GM19397 (cell line): ENCODE results near the gene FGFBP2.

Experiments used
- ATAC-seq: cut with Tn5 transposase; IDR thresholded peaks from one replicate; pipeline ENCODE4 v1.9.1; 2021; ENCODE audit warnings: mild to moderate bottlenecking, moderate library complexity; ENCODE audit not compliant: unreplicated experiment

FGFBP2 gene, protein sequence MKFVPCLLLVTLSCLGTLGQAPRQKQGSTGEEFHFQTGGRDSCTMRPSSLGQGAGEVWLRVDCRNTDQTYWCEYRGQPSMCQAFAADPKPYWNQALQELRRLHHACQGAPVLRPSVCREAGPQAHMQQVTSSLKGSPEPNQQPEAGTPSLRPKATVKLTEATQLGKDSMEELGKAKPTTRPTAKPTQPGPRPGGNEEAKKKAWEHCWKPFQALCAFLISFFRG

DNA sequence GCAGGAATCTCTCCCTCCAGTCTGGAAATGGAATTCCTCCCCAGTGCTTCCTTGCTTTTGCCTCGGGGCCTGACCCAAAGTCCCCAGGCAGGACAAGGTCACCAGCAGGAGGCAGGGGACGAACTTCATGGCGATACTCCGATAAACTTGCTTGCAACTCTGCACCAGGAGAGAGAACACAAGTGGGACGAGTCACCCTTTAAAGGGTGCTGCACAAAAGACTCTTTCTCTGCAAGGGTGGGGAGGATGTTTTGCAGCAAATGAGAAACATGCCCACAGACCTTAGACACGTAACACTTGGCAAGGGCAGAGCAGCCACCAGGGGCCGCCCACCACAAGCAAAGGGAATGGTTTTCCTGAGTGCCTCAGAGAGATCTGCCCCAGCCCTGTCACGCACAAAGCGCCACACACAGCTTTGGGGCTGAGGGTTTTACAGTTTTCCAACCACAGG, at the start of gene FGFBP2:
FGFBP2 (minus strand) TSS at position 175 of the 451 bp plus-strand sequence; CDS start at position 129, 46 bp downstream.
- ATAC-seq: peak; percentile 51

DNA sequence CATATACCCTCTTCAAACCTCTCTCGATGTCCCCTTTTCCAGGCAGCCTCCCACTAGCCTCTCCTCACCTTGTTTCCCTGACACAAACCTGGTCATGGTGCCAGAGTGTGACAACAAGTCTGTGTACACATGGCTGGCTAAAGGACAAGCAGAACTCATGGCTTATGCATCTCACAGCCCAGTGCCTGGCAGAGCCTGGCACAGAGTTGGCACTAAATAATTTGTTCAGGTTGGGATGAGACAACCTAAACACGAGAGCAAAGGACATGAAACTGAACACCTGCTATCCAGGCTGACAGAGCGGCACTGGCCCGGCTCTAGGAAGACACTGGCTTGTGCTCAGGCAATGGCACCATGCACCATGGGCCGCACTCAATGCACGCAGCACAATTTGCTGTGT, 48.2 kb upstream of the FGFBP2 start:
- ATAC-seq: no peak

DNA sequence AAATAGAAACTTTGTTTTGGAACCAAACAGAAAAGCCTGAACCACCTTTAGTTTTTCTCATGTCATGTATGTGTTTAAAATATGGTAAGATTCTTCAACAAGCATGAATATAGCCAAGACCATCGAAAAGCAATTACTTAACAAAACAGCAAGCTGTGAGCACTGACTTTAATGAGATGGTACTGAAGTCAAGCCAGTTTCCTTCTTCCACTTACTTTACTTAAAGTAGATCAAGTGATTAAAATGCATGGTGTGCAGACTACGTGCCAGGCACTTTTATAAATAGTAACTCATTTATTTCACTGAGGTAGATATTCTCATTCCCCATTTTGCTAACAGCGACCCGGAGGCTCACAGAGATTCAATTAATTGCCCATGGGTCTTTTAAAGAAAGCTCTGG, 46.2 kb upstream of the FGFBP2 start:
- ATAC-seq: no peak

DNA sequence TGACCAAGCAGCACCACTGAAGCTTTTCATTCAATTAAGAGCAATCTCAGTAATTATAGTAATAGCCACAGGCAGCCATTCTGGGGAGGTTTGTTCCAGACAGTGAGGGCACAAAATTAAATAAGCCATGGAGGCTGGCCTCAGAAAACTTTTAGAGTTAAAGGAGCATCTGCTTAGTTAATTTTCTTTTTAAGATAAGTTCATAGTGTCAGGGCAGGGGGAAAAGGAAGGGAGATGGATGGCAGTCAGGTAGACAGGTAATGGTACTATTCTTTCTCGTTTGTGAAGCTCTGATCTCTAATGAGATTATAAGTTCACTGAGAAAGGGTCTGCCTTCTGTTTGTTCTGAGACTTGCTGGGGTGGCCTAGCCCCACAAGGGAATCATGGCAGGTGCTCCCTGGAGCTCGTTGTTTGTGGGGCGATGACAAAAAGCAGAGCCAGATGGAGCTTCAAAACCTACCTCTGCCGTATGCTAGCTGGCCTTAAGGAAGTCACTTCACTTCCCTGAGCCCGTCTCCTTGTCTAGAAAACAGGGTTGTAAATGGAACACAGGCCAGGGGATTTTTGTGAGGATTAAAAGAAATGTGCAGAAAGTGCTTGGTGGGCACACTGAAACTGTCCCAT, 44.6 kb upstream of the FGFBP2 start:
- ATAC-seq: no peak

DNA sequence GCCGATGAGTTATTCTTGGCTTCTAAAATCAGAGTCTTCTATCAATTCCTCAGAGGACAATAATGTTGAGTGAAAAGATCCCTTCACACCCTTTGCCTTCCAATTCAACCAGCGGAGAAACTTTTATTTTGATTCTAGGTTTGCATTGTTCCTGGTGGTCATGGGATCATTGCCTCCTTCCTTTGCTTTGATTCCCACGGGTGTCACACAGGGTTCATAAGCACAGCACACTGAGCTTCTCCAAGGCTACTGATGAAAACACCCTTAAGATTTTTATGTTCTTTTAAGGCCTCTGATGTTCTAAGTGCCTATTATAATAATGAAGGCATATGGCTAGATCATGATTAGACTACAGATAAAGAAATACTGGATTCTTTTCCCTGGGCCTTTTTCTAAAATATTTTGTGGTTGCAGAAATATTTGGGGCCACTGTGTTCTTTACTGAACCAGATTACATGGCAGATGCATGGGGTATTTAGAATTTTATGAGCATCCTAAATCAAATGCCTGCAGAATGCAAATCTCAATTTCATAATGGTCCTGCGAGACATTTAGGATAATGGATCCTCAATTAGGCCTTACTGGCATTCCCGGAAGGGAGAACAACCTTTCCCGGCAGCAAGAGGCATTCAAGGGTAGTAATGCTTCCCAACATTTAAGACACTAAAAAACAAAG, 43.9 kb upstream of the FGFBP2 start:
- ATAC-seq: no peak

DNA sequence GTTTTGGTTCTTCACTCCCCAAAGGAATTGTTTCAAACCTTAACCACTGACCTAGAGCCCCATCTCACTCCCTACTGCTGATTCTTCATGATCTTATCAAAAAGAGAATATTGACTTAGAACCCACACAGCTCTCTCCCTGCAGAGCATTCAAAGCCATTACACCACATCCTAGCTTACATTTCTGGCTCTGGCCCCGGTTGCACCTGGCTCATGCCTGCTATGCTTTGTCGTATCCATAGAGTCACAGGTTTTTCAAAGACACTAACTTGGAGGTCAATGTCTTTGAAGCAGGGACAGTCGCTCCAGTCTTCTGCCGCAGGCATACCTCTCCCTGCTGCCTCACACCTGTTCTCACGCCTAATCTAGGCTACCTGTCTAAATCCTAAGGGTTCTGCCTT, 42.7 kb upstream of the FGFBP2 start:
- ATAC-seq: no peak

DNA sequence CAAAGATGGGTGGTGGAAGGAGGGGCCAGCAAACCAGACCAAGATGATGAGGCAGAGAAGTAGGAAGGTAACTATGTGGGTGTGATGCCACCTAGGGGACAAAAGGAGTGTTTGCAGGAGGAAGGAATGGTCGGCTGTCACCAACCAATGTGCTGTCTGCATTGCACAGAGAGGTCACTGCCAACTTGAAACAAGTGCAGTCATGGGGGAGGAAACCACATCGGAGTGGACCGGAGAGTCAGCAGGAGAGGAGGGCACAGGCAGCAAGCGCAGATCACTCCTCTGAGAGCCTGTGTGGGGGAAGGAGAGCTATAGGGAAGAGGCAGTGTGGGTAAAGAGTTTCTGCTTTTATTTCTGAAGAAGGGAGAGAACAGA, 38.5 kb upstream of the FGFBP2 start:
- ATAC-seq: peak; percentile 92

DNA sequence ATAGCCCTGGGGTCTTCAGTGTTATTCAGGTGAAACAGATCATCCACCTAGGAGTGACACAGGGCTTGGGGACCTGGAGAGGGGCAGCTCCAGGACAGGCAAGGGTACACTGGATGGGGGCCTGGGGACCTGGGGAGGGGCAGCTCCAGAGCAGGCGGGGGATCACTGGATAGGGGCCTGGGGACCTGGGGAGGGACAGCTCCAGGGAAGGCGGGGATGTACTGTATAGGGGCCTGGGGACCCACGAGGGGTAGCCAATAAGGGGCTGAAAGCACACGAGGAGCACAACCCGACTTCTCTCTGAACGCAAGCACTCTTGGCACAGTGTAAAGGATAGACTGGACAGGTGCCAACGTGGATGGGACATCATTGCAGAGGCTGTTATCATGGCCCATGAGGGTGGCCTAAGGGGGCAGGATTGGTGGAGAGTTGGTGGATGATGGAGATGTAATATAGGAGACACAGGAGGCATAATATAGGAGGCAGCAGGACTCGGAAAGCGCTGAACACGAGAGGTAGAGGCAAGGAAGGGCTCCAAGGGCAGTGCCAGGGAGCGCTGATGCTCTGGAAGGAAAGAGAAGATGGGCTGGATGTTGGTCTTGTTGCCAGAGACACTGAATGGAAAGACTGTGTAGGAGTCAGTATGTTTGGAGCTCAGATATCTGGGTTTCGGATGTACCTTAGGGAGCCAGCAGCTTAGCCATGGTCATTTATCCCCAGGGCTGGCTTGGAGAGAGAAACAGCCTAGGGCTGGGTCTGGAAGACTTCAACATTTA, 37.9 kb upstream of the FGFBP2 start:
- ATAC-seq: no peak

DNA sequence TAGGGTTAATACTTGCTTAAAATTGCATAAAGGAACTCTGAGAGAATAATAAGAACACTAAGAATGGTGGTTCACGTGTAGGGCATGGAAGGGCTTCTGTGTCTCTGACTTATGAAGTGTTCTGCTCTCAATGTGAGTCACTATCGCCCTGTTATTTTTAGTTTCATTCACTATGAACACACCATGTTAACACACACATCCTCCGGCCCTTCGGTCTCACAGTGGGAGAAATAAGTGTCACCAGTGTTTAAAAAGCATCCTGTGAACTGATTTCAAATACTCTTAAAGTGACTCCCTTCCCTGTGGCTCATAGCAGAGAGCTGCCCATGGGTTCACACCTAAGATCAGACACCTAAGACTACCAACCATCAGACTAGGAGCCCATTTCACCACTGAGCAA, 33.8 kb upstream of the FGFBP2 start:
- no peak for ATAC-seq

DNA sequence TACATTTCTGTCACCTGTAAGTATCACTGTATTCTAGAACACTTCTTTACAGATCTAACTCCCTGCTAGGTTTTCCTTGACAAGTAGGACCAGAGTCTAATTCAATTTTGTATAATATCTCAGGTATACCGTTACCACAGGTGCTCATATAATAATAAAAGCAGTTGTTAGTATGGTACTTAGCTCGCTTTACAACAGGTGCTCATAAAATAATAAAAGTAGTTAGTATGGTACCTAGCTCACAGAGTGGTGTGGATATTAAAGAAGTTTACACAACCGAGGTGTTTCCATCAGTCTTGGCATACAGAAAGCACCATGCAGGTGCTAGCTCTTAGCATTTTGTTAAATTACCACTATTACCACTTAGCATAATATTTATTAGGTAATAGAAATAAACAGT, 32.9 kb upstream of the FGFBP2 start:
- ATAC-seq: no peak

DNA sequence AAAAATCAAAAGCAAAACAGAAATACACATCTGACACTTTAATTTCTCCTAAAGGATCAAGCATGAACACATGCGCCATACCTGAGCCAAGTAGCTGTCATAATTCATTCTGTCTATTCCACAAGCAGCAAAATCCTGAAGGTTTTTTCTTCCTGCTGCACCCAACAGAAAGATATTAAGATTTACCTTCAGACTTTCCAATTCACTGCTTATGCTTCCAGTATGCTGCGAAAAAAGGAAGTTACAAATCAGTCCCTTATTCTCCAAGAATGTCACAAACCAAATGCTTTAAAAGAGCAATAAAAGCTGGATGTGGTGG, 29.2 kb upstream of the FGFBP2 start:
- ATAC-seq: no peak

DNA sequence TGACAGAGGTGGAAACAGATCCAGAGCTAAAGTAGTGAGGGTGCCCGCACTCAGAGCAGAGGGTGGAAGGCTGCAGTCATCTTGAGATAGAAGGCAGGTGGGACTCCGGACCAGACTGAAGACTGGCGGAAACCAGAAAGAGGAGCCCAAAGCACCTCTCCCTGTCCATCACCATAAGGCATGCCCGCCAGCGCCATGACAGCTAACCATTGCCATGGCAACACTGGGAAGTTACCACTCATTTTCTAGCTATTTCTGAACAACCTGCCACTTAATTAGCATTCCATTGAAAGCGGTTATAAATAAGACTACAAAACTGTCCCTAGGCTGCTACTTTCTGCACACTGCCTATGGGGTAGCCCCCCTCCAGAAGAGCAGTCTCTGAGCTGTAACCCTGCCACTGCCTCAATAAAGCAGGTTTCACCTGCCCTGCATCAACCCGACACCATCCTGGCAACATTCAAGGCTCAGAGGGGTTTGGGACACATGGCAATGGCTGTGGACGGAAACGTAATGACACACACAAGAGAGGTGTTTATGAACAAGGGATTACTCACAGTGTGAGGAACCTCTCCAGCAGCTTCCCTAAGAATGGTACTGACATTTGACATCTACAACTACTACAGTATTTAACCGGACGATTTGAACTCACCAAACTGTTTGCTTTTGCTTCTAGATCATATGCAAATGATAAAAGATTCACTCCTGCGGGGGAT, 27.8 kb upstream of the FGFBP2 start:
- ATAC-seq: no peak

DNA sequence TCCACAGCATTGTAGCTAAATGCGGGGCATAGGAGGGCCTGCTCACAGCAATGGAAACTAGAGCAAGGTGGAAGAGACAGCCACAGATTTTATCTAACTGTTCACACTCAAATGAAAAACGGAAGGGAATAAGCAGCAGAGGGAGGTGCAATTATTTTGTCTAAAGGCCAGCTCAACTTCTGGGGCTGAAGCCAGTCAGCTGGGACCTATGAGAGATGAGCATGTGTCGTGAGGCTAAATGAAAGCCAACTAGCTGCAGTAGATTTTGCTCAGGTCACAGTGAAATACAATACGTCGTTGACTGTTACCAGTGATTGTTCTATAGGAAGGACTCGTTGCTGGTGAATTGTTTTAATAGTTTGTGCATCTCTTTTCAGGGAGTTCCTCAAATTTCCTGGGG, 26.4 kb upstream of the FGFBP2 start:
- ATAC-seq: no peak

DNA sequence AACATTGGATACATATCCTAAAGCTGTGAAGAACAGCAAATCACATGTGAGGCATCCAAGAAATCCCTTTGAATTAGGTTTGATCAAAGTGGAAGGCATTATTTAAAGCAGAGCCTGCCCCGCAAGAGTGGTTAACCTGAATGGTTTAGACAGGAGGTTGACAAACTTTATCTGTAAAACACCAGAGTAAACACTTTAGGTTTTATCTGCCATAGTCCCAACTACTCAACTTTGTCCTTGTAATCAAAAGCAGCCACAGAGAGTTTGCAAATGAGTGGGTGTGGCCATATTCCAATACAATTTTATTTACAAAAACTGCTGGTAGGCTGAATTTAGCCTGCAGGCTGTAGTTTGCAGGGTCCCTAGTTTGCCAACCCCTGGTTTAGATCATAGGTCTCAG, 25.2 kb upstream of the FGFBP2 start:
- ATAC-seq: no peak

DNA sequence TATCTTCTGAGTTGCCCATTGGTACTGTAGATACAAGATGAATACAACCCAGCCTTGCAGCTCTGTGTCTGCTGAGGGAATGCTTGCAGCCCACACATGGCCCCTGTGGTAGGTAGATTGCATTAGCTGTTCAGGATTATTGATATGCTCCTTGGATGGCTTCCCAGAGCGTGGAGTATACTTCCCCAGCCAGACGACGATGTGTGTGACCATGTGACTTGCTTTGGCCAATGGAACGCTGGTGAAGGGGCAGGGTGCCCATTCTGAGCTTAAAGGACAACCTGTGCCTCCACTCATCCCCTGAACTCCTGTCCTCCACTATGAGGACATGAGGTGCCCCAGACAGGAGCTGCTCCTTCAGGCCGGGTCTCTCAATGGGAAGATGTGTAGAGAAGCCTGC, 23.9 kb upstream of the FGFBP2 start:
- ATAC-seq: no peak

DNA sequence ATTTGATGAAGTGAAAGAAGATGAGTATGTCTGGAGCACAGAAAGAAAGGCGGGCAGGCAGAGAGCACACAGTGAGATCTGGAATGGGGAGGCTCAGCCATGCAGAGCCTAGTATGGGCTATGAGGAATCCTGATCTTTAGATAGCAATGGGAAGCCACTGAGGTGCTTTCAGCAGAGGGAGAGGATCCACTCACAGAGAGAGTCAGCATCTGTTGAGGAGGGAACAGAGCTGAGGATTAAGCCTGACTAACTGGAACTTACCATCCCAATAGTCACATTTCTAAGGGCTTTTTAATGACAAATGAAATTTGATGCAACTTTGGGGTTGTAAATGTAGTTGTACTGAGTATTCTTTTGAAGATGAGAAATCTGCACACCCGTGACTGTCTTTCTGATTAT, 20.6 kb upstream of the FGFBP2 start:
- ATAC-seq: no peak

DNA sequence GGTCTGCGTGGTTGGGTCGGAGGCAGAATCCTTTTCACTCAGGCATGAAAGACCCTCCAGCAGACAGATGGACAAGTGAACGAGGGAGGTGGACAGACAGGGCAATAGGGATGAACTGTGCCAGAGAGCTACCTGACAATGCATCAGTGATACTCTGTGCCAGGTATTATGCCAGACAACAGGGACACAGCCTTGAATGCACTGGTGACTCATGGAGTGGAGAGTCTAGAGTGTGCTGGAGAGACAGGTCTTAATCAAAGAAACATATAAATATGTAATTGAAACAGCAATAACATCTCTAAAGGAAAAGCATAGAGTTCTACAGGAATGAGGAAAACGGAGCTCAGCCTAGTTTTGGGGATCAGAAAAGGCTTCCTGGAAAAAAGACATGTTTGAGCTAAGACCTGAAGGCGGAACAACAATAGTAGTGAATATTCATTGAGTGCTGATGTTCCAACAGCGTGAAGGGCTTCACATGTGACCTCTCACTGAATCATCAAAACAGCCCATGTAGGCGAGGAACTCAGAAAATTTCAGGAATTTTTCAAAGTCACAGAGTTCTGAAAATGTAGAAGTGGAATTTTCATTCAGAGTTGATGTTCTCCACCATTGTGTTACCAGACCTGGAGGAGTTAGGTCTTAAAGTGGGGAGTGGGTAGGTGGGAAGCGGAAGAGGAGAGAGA, 20.0 kb upstream of the FGFBP2 start:
- ATAC-seq: no peak

DNA sequence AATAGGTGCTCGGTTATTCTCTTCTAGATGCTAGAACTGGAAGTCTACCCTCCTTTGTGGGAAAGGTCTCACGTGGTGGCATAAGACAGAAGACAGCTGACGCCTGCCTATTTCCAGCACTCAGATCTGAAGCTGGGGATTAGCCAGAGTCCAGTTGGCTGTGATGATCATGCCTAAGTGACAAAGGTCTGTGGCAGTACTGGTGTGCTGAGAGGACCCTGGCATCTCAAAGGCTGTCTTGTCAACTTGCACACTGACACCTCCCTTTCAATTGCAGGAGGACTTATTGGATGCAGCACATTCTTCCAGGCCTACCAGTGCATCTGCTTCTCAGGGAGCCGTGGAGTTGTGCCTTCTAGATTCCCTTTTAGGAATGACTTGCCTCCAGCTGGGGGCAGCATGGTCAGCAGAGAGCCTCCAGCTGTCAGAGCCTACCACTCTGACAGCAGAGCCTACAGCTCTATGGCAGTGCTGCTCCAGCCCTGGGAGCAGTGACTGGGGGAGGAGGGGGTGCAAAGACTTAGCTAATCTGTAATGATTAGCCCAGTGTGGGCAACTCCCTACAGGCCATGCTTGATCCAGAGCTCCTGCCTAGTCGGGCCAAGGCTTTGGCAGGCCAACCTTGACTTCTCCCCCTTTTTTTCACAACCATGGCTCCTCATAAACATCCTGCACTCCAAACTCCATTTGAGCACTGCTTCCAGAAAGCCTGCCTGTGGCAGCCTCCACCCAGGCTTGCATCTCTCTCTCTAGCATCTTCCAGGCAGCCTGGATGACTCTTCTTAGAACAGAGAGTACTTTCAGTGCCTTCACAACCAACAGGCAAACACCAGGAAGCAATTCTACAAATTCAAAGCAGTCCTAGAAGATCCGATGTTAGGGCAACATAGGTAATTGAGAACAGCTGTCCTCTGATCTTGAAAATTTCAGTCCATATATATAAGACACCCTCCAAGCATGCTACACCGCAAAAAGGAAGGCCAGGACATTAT, 13.8 kb upstream of the FGFBP2 start:
- ATAC-seq: no peak

DNA sequence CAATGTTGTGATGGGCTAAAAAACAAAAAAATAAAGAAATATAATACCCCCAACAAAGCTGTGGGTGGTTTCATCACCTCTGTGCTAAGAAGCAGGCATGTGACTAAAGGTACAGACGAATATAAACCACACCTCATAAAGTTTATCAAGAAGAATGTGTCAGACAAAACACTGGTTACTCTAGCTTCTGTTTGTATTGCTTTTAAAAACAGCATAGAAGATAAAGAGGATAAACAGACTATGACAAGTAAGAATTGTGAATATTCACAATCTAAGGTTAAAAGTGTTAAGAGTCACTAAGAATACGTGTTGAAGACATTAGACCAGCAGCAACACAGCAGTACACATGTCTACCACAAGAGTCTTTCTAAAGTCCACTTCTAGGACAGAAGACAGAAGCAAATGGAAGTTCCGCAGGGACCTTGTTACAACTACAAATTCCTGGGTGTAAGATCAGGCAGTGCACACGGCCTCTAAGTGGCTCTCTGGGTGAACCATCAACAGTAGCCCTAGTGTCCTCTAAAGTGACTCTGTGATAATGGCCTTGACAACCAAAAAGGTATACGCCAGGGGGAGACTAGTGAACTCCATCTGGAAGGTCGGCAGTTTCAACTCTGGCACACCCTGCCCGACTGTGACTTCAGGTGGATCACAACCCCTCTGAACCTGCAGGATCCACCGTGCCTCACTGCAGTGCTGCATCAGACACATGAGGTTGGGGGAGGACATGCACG, 8.3 kb upstream of the FGFBP2 start:
- ATAC-seq: no peak
